WTC11 (cell line): ENCODE data around the gene CUEDC1. TPM values are rescaled to one million over a fixed set of nuclear protein-coding genes. Genes with fewer than 3 reads are reported as not detected.

Source experiments
- ATAC-seq: fragments of 200-7000 bp; cut with Tn5 transposase; 2 replicates; pipeline ENCODE4 v1.10.0; 2021; ENCODE audit warnings: mild to moderate bottlenecking, moderate library complexity
- CTCF ChIA-PET: fragments of 300-600 bp; sonication (Branson Sonifier 250); formaldehyde crosslinking; loops from one replicate; lab custom pipeline; 2021; ENCODE audit warnings: antibody characterized with exemption; lab: Charles Lee
- POLR2A ChIA-PET: fragments of 350-600 bp; sonication (Branson Sonifier 250); formaldehyde crosslinking; loops from one replicate; lab custom pipeline; 2021; ENCODE audit warnings: antibody characterized with exemption; lab: Charles Lee
- DNase-seq: peaks from one replicate; pipeline ENCODE4 v3.0.0; 2021; ENCODE audit warnings: low spot score
- H3K27ac Mint-ChIP-seq: 2 replicates; pipeline ENCODE4 v1.8.0; 2021; ENCODE audit warnings: mixed read lengths
- H3K27me3 Mint-ChIP-seq: 2 replicates; pipeline ENCODE4 v1.8.0; 2021; ENCODE audit warnings: low read depth, mild to moderate bottlenecking, moderate library complexity, mixed read lengths
- H3K36me3 Mint-ChIP-seq: 2 replicates; pipeline ENCODE4 v1.8.0; 2021; ENCODE audit warnings: mixed read lengths
- H3K4me1 Mint-ChIP-seq: 2 replicates; pipeline ENCODE4 v1.8.0; 2022; ENCODE audit warnings: mixed read lengths
- H3K4me3 Mint-ChIP-seq: 2 replicates; pipeline ENCODE4 v1.8.0; 2021; ENCODE audit warnings: mild to moderate bottlenecking, moderate library complexity, mixed read lengths
- H3K9me3 Mint-ChIP-seq: 2 replicates; pipeline ENCODE4 v1.8.0; 2021; ENCODE audit warnings: mixed read lengths
- ATF3 ChIP-seq: sonication (generic); formaldehyde crosslinking; conservative IDR thresholded peaks from 2 replicates; pipeline ENCODE4 v1.8.1; 2022; ENCODE audit warnings: mild to moderate bottlenecking, missing genetic modification reagents
- CREM ChIP-seq: sonication (generic); formaldehyde crosslinking; IDR thresholded peaks from 2 replicates; pipeline ENCODE4 v1.8.1; 2022; ENCODE audit warnings: mild to moderate bottlenecking, missing genetic modification reagents, moderate library complexity
- EMX1 ChIP-seq: fragments of 250-450 bp; sonication (Bioruptor Pico); IDR thresholded peaks from 2 replicates; pipeline ENCODE4 v1.8.0; 2021; ENCODE audit warnings: mild to moderate bottlenecking
- ESRRA ChIP-seq: sonication (generic); formaldehyde crosslinking; IDR thresholded peaks from 2 replicates; pipeline ENCODE4 v1.8.1; 2022; ENCODE audit warnings: mild to moderate bottlenecking, missing genetic modification reagents, borderline replicate concordance
- FOXK1 ChIP-seq: sonication (generic); formaldehyde crosslinking; IDR thresholded peaks from 2 replicates; pipeline ENCODE4 v1.8.0; 2022; ENCODE audit warnings: mild to moderate bottlenecking, moderate library complexity, missing genetic modification reagents
- FOXP4 ChIP-seq: sonication (generic); formaldehyde crosslinking; IDR thresholded peaks from 2 replicates; pipeline ENCODE4 v1.8.0; 2022; ENCODE audit warnings: mild to moderate bottlenecking, missing genetic modification reagents
- IRF2 ChIP-seq: sonication (generic); formaldehyde crosslinking; IDR thresholded peaks from 2 replicates; pipeline ENCODE4 v1.8.0; 2022; ENCODE audit warnings: low read depth, missing genetic modification reagents, borderline replicate concordance
- MYBL2 ChIP-seq: sonication (generic); formaldehyde crosslinking; IDR thresholded peaks from 2 replicates; pipeline ENCODE4 v1.8.1; 2023; ENCODE audit warnings: mild to moderate bottlenecking, moderate library complexity, missing genetic modification reagents
- NFE2L1 ChIP-seq: sonication (generic); formaldehyde crosslinking; IDR thresholded peaks from 2 replicates; pipeline ENCODE4 v1.8.1; 2023; ENCODE audit warnings: missing genetic modification reagents
- NR2C2 ChIP-seq: sonication (generic); formaldehyde crosslinking; IDR thresholded peaks from 2 replicates; pipeline ENCODE4 v1.8.0; 2022; ENCODE audit warnings: mild to moderate bottlenecking, missing genetic modification reagents
- PRRX2 ChIP-seq: fragments of 250-450 bp; sonication (Bioruptor Pico); IDR thresholded peaks from 2 replicates; pipeline ENCODE4 v1.8.0; 2021; ENCODE audit warnings: mild to moderate bottlenecking
- SMAD4 ChIP-seq: sonication (generic); formaldehyde crosslinking; IDR thresholded peaks from 2 replicates; pipeline ENCODE4 v1.8.0; 2022; ENCODE audit warnings: mild to moderate bottlenecking, missing genetic modification reagents
- TCF7 ChIP-seq: sonication (generic); formaldehyde crosslinking; IDR thresholded peaks from 2 replicates; pipeline ENCODE4 v1.8.0; 2022; ENCODE audit warnings: mild to moderate bottlenecking, low read depth, missing genetic modification reagents, moderate library complexity
- ZBTB21 ChIP-seq: sonication (generic); formaldehyde crosslinking; IDR thresholded peaks from 2 replicates; pipeline ENCODE4 v1.8.1; 2023; ENCODE audit warnings: mild to moderate bottlenecking, missing genetic modification reagents, borderline replicate concordance
- ZMAT4 ChIP-seq: fragments of 250-450 bp; sonication (Bioruptor Pico); IDR thresholded peaks from 2 replicates; pipeline ENCODE4 v1.9.0; 2021; ENCODE audit warnings: mild to moderate bottlenecking
- ZNF263 ChIP-seq: sonication (generic); formaldehyde crosslinking; IDR thresholded peaks from 2 replicates; pipeline ENCODE4 v1.8.1; 2022; ENCODE audit warnings: low read depth, mild to moderate bottlenecking, moderate library complexity, missing genetic modification reagents
- ZNF416 ChIP-seq: fragments of 250-450 bp; sonication (Bioruptor Pico); IDR thresholded peaks from 2 replicates; pipeline ENCODE4 v1.9.0; 2021; ENCODE audit warnings: mild to moderate bottlenecking, inconsistent platforms
- total RNA-seq: library from RNA; stranded (reverse); gene quantifications from 3 replicates; pipeline ENCODE4 v1.2.3, GENCODE V29; 2021
- TF ChIP-seq, protein P1 (sequence below): sonication (generic); formaldehyde crosslinking; IDR thresholded peaks from 2 replicates; pipeline ENCODE4 v1.8.0; 2023; ENCODE audit warnings: missing genetic modification reagents
- TF ChIP-seq, protein P2 (sequence below): sonication (generic); formaldehyde crosslinking; IDR thresholded peaks from 2 replicates; pipeline ENCODE4 v1.8.1; 2022; ENCODE audit warnings: missing genetic modification reagents, borderline replicate concordance
- TF ChIP-seq, protein P3 (sequence below): fragments of 250-450 bp; sonication (Bioruptor Pico); conservative IDR thresholded peaks from 2 replicates; pipeline ENCODE4 v1.9.0; 2021; ENCODE audit warnings: mild to moderate bottlenecking
- TF ChIP-seq, protein P4 (sequence below): sonication (generic); formaldehyde crosslinking; IDR thresholded peaks from 2 replicates; pipeline ENCODE4 v1.8.0; 2022; ENCODE audit warnings: mild to moderate bottlenecking, missing genetic modification reagents
- TF ChIP-seq, protein P5 (sequence below): sonication (generic); formaldehyde crosslinking; IDR thresholded peaks from 2 replicates; pipeline ENCODE4 v1.8.0; 2023; ENCODE audit warnings: missing genetic modification reagents, mild to moderate bottlenecking, borderline replicate concordance

Gene CUEDC1
- total RNA-seq, 1 experiment from 2014 or later = 12.2 TPM

GRCh38 chr17:57867126-57867525, 88.1 kb downstream of the CUEDC1 start (continued):
- TF ChIP-seq FOXP4 (CRISPR knock-in tag) (no peak), ZMAT4 (no peak), MYBL2 (no peak), ZNF416 (CRISPR knock-in tag) (no peak), TCF7 (CRISPR knock-in tag) (no peak), ESRRA (CRISPR knock-in tag) (no peak), EMX1 (CRISPR knock-in tag) (no peak), SMAD4 (CRISPR knock-in tag) (no peak)
- TF ChIP-seq, protein P1, sequence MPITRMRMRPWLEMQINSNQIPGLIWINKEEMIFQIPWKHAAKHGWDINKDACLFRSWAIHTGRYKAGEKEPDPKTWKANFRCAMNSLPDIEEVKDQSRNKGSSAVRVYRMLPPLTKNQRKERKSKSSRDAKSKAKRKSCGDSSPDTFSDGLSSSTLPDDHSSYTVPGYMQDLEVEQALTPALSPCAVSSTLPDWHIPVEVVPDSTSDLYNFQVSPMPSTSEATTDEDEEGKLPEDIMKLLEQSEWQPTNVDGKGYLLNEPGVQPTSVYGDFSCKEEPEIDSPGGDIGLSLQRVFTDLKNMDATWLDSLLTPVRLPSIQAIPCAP (CRISPR knock-in tag) = no peak
- TF ChIP-seq, protein P2, sequence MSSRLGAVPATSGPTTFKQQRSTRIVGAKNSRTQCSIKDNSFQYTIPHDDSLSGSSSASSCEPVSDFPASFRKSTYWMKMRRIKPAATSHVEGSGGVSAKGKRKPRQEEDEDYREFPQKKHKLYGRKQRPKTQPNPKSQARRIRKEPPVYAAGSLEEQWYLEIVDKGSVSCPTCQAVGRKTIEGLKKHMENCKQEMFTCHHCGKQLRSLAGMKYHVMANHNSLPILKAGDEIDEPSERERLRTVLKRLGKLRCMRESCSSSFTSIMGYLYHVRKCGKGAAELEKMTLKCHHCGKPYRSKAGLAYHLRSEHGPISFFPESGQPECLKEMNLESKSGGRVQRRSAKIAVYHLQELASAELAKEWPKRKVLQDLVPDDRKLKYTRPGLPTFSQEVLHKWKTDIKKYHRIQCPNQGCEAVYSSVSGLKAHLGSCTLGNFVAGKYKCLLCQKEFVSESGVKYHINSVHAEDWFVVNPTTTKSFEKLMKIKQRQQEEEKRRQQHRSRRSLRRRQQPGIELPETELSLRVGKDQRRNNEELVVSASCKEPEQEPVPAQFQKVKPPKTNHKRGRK (CRISPR knock-in tag) = no peak

- no peak for DNase-seq
- ChIA-PET POLR2A (no interaction called here), CTCF (interaction anchor here (0.7 to 2.8 kb wide), 3 partner anchors 9 to 129 kb away, joined by 3 to 8 read pairs (median 3); no protein-coding TSS in a partner anchor)
- Mint-ChIP-seq H3K4me1 (peaks cover 48% of the 10 kb centered on the region), H3K27me3 (peaks cover 19% of the 10 kb centered on the region), H3K9me3 (no peaks in the 10 kb centered on the region), H3K27ac (no peak overlapping the region), H3K36me3 (no peaks in the 10 kb centered on the region; the same call in 1 of the 2 replicates), H3K4me3 (no peak overlapping the region)
- ATAC-seq = no peak
- no peak for TF ChIP-seq ESRRA (CRISPR knock-in tag)
- no peak for TF ChIP-seq PRRX2 (CRISPR knock-in tag)
- TF ChIP-seq CREM (CRISPR knock-in tag) = no peak
- TF ChIP-seq, protein P3, sequence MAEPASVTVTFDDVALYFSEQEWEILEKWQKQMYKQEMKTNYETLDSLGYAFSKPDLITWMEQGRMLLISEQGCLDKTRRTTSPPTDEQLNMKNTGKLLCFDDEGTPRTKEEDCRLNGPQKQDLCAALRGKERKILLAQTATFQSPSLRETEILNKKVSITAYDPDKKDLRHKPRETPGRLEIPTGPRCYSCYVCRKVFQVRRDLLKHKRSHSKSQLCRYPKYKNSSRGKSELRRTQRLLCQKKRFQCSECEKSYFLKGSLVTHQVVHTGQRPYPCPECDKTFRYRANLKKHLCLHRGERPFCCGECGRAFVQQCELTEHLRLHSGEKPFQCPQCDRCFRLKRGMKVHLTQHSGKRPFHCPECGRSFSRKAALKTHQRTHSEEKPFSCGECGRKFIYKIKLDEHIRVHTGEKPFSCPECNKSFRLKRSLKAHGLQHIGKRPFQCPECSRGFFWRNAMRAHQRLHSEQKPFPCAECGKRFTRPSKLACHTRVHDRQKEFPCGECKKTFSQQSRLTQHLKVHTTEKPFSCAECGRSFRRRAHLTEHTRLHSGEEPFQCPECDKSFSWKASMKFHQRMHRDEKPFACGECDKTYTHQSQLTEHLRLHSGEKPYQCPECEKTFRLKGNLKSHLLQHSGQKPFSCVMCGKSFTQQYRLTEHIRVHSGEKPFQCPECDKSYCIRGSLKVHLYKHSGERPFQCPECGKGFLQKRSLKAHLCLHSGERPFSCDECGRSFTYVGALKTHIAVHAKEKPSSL (CRISPR knock-in tag) = no peak
- TF ChIP-seq, protein P4, sequence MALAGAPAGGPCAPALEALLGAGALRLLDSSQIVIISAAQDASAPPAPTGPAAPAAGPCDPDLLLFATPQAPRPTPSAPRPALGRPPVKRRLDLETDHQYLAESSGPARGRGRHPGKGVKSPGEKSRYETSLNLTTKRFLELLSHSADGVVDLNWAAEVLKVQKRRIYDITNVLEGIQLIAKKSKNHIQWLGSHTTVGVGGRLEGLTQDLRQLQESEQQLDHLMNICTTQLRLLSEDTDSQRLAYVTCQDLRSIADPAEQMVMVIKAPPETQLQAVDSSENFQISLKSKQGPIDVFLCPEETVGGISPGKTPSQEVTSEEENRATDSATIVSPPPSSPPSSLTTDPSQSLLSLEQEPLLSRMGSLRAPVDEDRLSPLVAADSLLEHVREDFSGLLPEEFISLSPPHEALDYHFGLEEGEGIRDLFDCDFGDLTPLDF = no peak
- TF ChIP-seq ZBTB21 (CRISPR knock-in tag) = no peak
- TF ChIP-seq ATF3 (CRISPR knock-in tag) = no peak
- TF ChIP-seq IRF2 (CRISPR knock-in tag) = no peak
- TF ChIP-seq NFE2L1 (CRISPR knock-in tag) = no peak
- TF ChIP-seq, protein P5, sequence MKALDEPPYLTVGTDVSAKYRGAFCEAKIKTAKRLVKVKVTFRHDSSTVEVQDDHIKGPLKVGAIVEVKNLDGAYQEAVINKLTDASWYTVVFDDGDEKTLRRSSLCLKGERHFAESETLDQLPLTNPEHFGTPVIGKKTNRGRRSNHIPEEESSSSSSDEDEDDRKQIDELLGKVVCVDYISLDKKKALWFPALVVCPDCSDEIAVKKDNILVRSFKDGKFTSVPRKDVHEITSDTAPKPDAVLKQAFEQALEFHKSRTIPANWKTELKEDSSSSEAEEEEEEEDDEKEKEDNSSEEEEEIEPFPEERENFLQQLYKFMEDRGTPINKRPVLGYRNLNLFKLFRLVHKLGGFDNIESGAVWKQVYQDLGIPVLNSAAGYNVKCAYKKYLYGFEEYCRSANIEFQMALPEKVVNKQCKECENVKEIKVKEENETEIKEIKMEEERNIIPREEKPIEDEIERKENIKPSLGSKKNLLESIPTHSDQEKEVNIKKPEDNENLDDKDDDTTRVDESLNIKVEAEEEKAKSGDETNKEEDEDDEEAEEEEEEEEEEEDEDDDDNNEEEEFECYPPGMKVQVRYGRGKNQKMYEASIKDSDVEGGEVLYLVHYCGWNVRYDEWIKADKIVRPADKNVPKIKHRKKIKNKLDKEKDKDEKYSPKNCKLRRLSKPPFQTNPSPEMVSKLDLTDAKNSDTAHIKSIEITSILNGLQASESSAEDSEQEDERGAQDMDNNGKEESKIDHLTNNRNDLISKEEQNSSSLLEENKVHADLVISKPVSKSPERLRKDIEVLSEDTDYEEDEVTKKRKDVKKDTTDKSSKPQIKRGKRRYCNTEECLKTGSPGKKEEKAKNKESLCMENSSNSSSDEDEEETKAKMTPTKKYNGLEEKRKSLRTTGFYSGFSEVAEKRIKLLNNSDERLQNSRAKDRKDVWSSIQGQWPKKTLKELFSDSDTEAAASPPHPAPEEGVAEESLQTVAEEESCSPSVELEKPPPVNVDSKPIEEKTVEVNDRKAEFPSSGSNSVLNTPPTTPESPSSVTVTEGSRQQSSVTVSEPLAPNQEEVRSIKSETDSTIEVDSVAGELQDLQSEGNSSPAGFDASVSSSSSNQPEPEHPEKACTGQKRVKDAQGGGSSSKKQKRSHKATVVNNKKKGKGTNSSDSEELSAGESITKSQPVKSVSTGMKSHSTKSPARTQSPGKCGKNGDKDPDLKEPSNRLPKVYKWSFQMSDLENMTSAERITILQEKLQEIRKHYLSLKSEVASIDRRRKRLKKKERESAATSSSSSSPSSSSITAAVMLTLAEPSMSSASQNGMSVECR = no peak
- TF ChIP-seq ZNF263 (CRISPR knock-in tag) = no peak
- TF ChIP-seq FOXK1 (CRISPR knock-in tag) = no peak
- TF ChIP-seq, protein P2 (CRISPR knock-in tag) = no peak
- no peak for TF ChIP-seq NR2C2 (CRISPR knock-in tag)
Measured at GRCh38 chr17:57866723-57867122, 88.5 kb downstream of the CUEDC1 start.
